Limb (tissue), 2 donors: Measurements from ENCODE around the gene EDC3.

Experiments used
- DNase-seq, 2 donors: peaks; one replicate each; pipeline ENCODE4 v3.0.0-alpha.2; 2016; ENCODE audit errors: extremely low spot score in 2 of 2

Gene EDC3

GRCh38 chr15:74626752-74627692, 68.8 kb downstream of the EDC3 start:
- no peak for DNase-seq

- DNase-seq = no peak
Measured at GRCh38 chr15:74626336-74626735, 69.5 kb downstream of the EDC3 start.

- peak in 1 of 2 donors; percentile 15 for DNase-seq
Measured at GRCh38 chr15:74625693-74626092, 70.1 kb downstream of the EDC3 start.

- DNase-seq = peak in 1 of 2 donors; percentile 17
Measured at GRCh38 chr15:74624020-74624602, 71.7 kb downstream of the EDC3 start.

GRCh38 chr15:74622758-74623157, 73.1 kb downstream of the EDC3 start:
- no peak for DNase-seq

- DNase-seq = peak in 1 of 2 donors; percentile 31
Measured at GRCh38 chr15:74621936-74622335, 73.9 kb downstream of the EDC3 start.

- DNase-seq = peak in 1 of 2 donors; percentile 27
Measured at GRCh38 chr15:74621546-74621920, 74.3 kb downstream of the EDC3 start.

- peak in 1 of 2 donors; percentile 62 for DNase-seq
Measured at GRCh38 chr15:74620636-74621545, 74.9 kb downstream of the EDC3 start.

GRCh38 chr15:74619916-74620635, 75.7 kb downstream of the EDC3 start:
- peak in 1 of 2 donors; percentile 21 for DNase-seq

GRCh38 chr15:74618841-74619596, 76.8 kb downstream of the EDC3 start:
- DNase-seq = no peak

GRCh38 chr15:74616996-74617395, 78.8 kb downstream of the EDC3 start:
- no peak for DNase-seq

GRCh38 chr15:74616366-74616939, 79.4 kb downstream of the EDC3 start:
- peak in 1 of 2 donors; percentile 66 for DNase-seq

- peak; percentile 96 to 99 for DNase-seq
Measured at GRCh38 chr15:74615508-74616365, 80.1 kb downstream of the EDC3 start, which contains the start of gene CLK3. Gene CLK3, plus strand, starts transcription at chr15:74615836. Its CDS starts 3,361 bp downstream, at chr15:74619197.

GRCh38 chr15:74614744-74615507, 80.9 kb downstream of the EDC3 start:
- DNase-seq = peak; percentile 87 to 92

- DNase-seq = no peak
Measured at GRCh38 chr15:74613953-74614743, 81.7 kb downstream of the EDC3 start.

GRCh38 chr15:74613089-74613952, 82.5 kb downstream of the EDC3 start:
- DNase-seq = no peak
